A549 (cell line): ENCODE data around the gene UTP18. TPM values are rescaled to one million over a fixed set of nuclear protein-coding genes. Genes with fewer than 3 reads are reported as not detected.
"Not testable (repeated sequence)": the region's sequence is repeated elsewhere in the genome, so short reads cannot be mapped to it uniquely, and the experiment has no call there.

Experiments
- ATAC-seq, 2 experiments: fragments of 200-7000 bp in 1 of 2; fragments of >200 bp in 1 of 2; cut with Nextera tagmentation in 1 of 2; cut with Tn5 transposase in 1 of 2; 3 replicates each; pipeline versions ENCODE4 v1.8.0 to v1.9.1; 2018 to 2020; ENCODE audit warnings: mild to moderate bottlenecking in 1 of 2, moderate library complexity in 1 of 2
- CTCF ChIA-PET: fragments of 300-600 bp; sonication (Branson Sonifier 250); formaldehyde crosslinking; extraction: SDS; loops from one replicate; lab custom pipeline; 2021; ENCODE audit warnings: antibody characterized with exemption, inconsistent platforms; lab: Yijun Ruan, JAX
- POLR2A ChIA-PET: fragments of 350-600 bp; formaldehyde crosslinking; extraction: SDS; loops from one replicate; lab custom pipeline; 2021; ENCODE audit warnings: antibody characterized with exemption, inconsistent platforms; lab: Yijun Ruan, JAX
- DNase-seq, 2 experiments: peaks; one replicate each; pipeline versions ENCODE4 v3.0.0 to v3.0.0-alpha.2; 2011 to 2016; ENCODE audit warnings: low read depth in 1 of 2, low spot score in 1 of 2
- FAIRE-seq: peaks from 2 replicates; lab custom pipeline; 2011; peaks lifted over from hg19 to GRCh38; lab: Jason Lieb, UNC
- H3K27ac ChIP-seq, 2 experiments: fragments of >200 bp; sonication (Bioruptor Twin); formaldehyde crosslinking; 3 replicates each; pipeline ENCODE4 v1.5.1; 2016 to 2017
- H3K4me1 ChIP-seq: fragments of >200 bp; sonication (Bioruptor Twin); formaldehyde crosslinking; 3 replicates; pipeline ENCODE4 v1.6.1; 2016
- H3K4me2 ChIP-seq: fragments of >200 bp; sonication (Bioruptor Twin); formaldehyde crosslinking; 3 replicates; pipeline ENCODE4 v1.6.1; 2016
- H3K4me3 ChIP-seq: fragments of >200 bp; sonication (Bioruptor Twin); formaldehyde crosslinking; 3 replicates; pipeline ENCODE4 v1.5.1; 2016
- H3K9me3 ChIP-seq: fragments of >200 bp; sonication (Bioruptor Twin); formaldehyde crosslinking; 3 replicates; pipeline ENCODE4 v1.6.1; 2016
- CBX2 ChIP-seq: fragments of 200-600 bp; sonication (generic); IDR thresholded peaks from 2 replicates; pipeline ENCODE4 v1.6.1; 2016; ENCODE audit warnings: low read depth, mild to moderate bottlenecking, borderline replicate concordance
- CHD2 ChIP-seq: fragments of 150-350 bp; IDR thresholded peaks from 2 replicates; pipeline ENCODE4 v1.6.1; 2014; ENCODE audit warnings: low read length; ENCODE audit not compliant: partially characterized antibody
- EHF ChIP-seq: fragments of 250-450 bp; sonication (Bioruptor Pico); IDR thresholded peaks from 2 replicates; pipeline ENCODE4 v1.5.0; 2020; ENCODE audit warnings: mild to moderate bottlenecking
- EP300 ChIP-seq, 2 experiments: fragments of >200 bp; sonication (Bioruptor Twin); formaldehyde crosslinking; IDR thresholded peaks; 2 replicates in 1 of 2; 3 replicates in 1 of 2; pipeline ENCODE4 v1.6.1; 2016 to 2017
- ESRRA ChIP-seq: fragments of 150-350 bp; IDR thresholded peaks from 2 replicates; pipeline ENCODE4 v1.6.1; 2014; ENCODE audit warnings: mild to moderate bottlenecking, low read length, borderline replicate concordance
- FOSB ChIP-seq: fragments of 250-450 bp; sonication (Bioruptor Pico); IDR thresholded peaks from 2 replicates; pipeline ENCODE4 v1.5.0; 2020; ENCODE audit warnings: mild to moderate bottlenecking, moderate library complexity
- KDM5A ChIP-seq: fragments of 200-600 bp; sonication (generic); IDR thresholded peaks from 2 replicates; pipeline ENCODE4 v1.6.1; 2016; ENCODE audit warnings: antibody characterized with exemption, mild to moderate bottlenecking
- MAFK ChIP-seq: fragments of 450-650 bp; IDR thresholded peaks from 2 replicates; pipeline ENCODE4 v1.6.1; 2014; ENCODE audit not compliant: partially characterized antibody
- MAZ ChIP-seq: fragments of 150-350 bp; IDR thresholded peaks from 2 replicates; pipeline ENCODE4 v1.6.1; 2014; ENCODE audit warnings: antibody characterized with exemption, low read depth, low read length, borderline replicate concordance
- PBX3 ChIP-seq: IDR thresholded peaks from 2 replicates; pipeline ENCODE4 v1.6.1; 2012
- PHF8 ChIP-seq: fragments of 200-600 bp; sonication (generic); IDR thresholded peaks from 2 replicates; pipeline ENCODE4 v1.6.1; 2016; ENCODE audit warnings: low read depth, mild to moderate bottlenecking, antibody characterized with exemption, moderate library complexity, borderline replicate concordance
- RCOR1 ChIP-seq: fragments of 150-350 bp; IDR thresholded peaks from 2 replicates; pipeline ENCODE4 v1.6.1; 2014; ENCODE audit warnings: antibody characterized with exemption, low read length, low read depth
- RFX5 ChIP-seq: fragments of 450-650 bp; IDR thresholded peaks from 2 replicates; pipeline ENCODE4 v1.7.1; 2014; ENCODE audit warnings: antibody characterized with exemption, mild to moderate bottlenecking, moderate library complexity
- RNF2 ChIP-seq: fragments of 200-600 bp; sonication (generic); IDR thresholded peaks from 2 replicates; pipeline ENCODE4 v1.6.1; 2016; ENCODE audit warnings: low read depth, mild to moderate bottlenecking, antibody characterized with exemption, moderate library complexity, borderline replicate concordance
- USF2 ChIP-seq: fragments of 450-650 bp; IDR thresholded peaks from 2 replicates; pipeline ENCODE4 v1.6.1; 2014; ENCODE audit warnings: antibody characterized with exemption
- ZC3H11A ChIP-seq: fragments of 450-650 bp; IDR thresholded peaks from 2 replicates; pipeline ENCODE4 v1.6.1; 2014; ENCODE audit warnings: antibody characterized with exemption, mild to moderate bottlenecking
- ZFP36 ChIP-seq: fragments of 450-650 bp; IDR thresholded peaks from 2 replicates; pipeline ENCODE4 v1.6.1; 2014; ENCODE audit warnings: borderline replicate concordance; ENCODE audit not compliant: partially characterized antibody
- ZSCAN20 ChIP-seq: fragments of 250-450 bp; sonication (Bioruptor Pico); IDR thresholded peaks from 2 replicates; pipeline ENCODE4 v1.8.0; 2022; ENCODE audit warnings: mild to moderate bottlenecking, moderate library complexity
- WGBS: methylation state at CpG from one replicate; pipeline ENCODE4 v1.1.6; 2017; ENCODE audit errors: missing lambda C conversion rate; 5-methylcytosine and 5-hydroxymethylcytosine counted together
- polyA plus RNA-seq, 4 experiments: library from polyadenylated mRNA; depleted of rRNA in 3 of 4; stranded (reverse); fragments of >200 nt; fragmentation: RNase III in 1 of 4; extraction: RNeasy Plus Mini Kit Qiagen cat#74134 plus additional on column Dnase treatment in 1 of 4; gene quantifications; 2 replicates in 3 of 4; 3 replicates in 1 of 4; pipeline ENCODE4 v1.2.3, GENCODE V29; 2011 to 2017
- TF ChIP-seq, protein P1 (sequence below): fragments of >200 bp; sonication (Bioruptor Twin); formaldehyde crosslinking; IDR thresholded peaks from 3 replicates; pipeline ENCODE4 v1.6.1; 2016

Gene UTP18
- polyA plus RNA-seq, 2 of the 4 experiments (the other 2 are of a cell fraction), result 79.1 to 96.7 TPM

GRCh38 chr17:51259564-51260236, 646 bp upstream of the UTP18 start, which contains the start of gene MBTD1 (continued):
- no peak for TF ChIP-seq USF2
- no peak for TF ChIP-seq MAFK
- peak; percentile 55; the same call in 1 of the 2 replicates for TF ChIP-seq PHF8
- TF ChIP-seq CHD2, result peak; percentile 25

DNA sequence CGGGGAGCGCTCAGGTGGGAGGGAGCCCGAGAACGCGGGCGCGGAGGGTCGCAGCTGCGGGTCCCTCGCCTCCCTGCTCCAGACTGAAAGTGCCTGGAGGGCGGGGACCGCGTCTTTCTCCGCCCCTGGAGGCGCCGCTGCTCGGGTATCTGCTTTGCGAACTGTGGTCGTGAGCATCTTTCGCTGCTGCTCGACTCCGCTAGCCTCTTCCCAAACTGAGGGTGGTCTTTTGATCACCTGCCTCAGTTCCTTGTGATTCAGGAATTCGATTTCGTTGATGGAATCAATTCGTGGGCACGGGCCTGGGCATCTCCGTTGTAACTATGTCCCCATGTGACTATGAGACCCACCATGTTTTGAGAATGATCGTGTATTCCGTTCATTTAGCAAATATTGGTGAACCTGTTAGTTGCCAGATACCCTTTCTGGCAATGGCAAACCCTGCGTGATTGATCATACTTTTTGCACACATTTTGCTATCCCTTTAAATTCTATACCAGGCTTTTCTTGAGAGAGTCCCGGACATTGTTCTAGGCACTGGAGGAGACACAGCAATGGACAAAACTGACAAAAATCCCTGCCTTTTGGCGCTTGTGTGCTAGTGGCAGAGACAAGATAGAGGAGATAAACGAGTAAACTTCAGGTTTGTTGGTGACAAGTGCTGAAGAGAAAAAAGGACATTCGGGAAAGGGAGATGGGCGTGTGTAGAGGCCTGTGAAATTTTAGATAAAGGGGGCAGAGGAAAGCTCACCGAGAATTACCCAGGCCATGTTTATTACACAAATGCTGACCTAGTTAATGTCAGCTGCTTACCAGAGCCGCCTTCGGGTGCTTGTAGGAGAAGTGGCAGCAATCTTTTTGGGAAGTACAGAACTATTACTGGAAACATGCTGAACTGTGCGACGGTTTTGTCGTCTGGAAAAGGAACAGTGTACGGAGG, 948 bp downstream of the UTP18 start:
- Histone ChIP-seq H3K4me1 (peaks cover 52% of the 10 kb centered on the region), H3K9me3 (no peaks in the 10 kb centered on the region)
- FAIRE-seq, result no peak

DNA sequence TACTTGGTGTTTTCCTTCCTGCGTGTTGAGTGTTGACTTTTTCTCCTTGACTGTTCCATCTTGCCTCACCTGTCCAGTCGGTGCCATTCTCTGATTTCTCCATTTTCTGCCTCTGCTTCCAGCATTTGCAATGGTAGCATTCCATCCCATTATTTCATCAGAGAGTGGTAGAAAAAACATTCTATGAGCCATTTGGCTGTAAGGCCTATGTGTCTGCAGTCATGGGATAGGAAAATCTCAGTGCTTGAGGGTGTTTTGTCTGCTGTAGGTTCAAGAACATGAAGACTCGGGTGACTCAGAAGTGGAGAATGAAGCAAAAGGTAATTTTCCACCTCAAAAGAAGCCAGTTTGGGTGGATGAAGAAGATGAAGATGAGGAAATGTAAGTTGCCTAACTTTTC, 2.7 kb downstream of the UTP18 start:
- ChIA-PET CTCF (interaction anchor here (0.6 kb wide), 1 partner anchor 10 kb away, joined by 3 read pairs; no protein-coding TSS in a partner anchor), POLR2A (no interaction called here)
- H3K27ac ChIP-seq, result no peak overlapping the region
- no peak overlapping the region for H3K4me3 ChIP-seq
- peak overlapping the region; percentile 97 for H3K4me2 ChIP-seq
- peaks cover 38% of the 10 kb centered on the region for H3K4me1 ChIP-seq
- no peaks in the 10 kb centered on the region for H3K9me3 ChIP-seq
- ATAC-seq (no peak), DNase-seq (no peak), FAIRE-seq (no peak)
- no peak for TF ChIP-seq KDM5A
- no peak for TF ChIP-seq MAFK
- no peak for TF ChIP-seq EHF
- no peak for TF ChIP-seq PBX3
- WGBS, result 91% methylated on average over 3 of the region's 3 CpGs

More for the DNA sequence above, 948 bp downstream of the UTP18 start:
- POLR2A ChIA-PET, result interaction anchor here (0.6 to 1.6 kb wide), 8 partner anchors 8 to 140 kb away, joined by 3 to 8 read pairs (median 4); partner anchors contain the start of genes NME2 and SPAG9
- peak overlapping the region; percentile 90 for H3K4me3 ChIP-seq
- peak in 1 of 2 experiments; percentile 8; a peak in 1 of 6 replicates for ATAC-seq
- peak overlapping the region; percentile 97 to 98 for H3K27ac ChIP-seq
- H3K4me2 ChIP-seq, result peak overlapping the region; percentile 97
- 19% methylated on average over 39 of the region's 42 CpGs for WGBS
- TF ChIP-seq KDM5A (no peak), PBX3 (no peak), USF2 (no peak; the same call in 1 of the 2 replicates), FOSB (CRISPR knock-in tag) (no peak), PHF8 (no peak), CBX2 (no peak), RFX5 (no peak), RNF2 (no peak), MAZ (no peak), ZFP36 (no peak), ESRRA (no peak), ZSCAN20 (no peak), EP300 (IDR thresholded peaks at IDR 0.05) (no peak), RCOR1 (no peak), CHD2 (no peak), ZC3H11A (no peak)
- TF ChIP-seq, protein P1, sequence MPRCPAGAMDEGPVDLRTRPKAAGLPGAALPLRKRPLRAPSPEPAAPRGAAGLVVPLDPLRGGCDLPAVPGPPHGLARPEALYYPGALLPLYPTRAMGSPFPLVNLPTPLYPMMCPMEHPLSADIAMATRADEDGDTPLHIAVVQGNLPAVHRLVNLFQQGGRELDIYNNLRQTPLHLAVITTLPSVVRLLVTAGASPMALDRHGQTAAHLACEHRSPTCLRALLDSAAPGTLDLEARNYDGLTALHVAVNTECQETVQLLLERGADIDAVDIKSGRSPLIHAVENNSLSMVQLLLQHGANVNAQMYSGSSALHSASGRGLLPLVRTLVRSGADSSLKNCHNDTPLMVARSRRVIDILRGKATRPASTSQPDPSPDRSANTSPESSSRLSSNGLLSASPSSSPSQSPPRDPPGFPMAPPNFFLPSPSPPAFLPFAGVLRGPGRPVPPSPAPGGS, result no peak
- CTCF ChIA-PET, result interaction anchor here (0.6 to 1.4 kb wide), 3 partner anchors 9 to 21 kb away, joined by 3 read pairs; no protein-coding TSS in a partner anchor
- peak in 1 of 2 experiments; percentile 58 for DNase-seq

- H3K27ac ChIP-seq, POLR2A ChIA-PET, CTCF ChIA-PET, H3K4me3 ChIP-seq, H3K9me3 ChIP-seq, DNase-seq, H3K4me2 ChIP-seq, FAIRE-seq, ATAC-seq: not testable (repeated sequence)
- H3K4me1 ChIP-seq, result peaks cover 29% of the 10 kb centered on the region; the same call in 2 of the 3 replicates
- WGBS, result 74% methylated on average over 4 of the region's 4 CpGs
Observed at GRCh38 chr17:51264466-51264865, 4.1 kb downstream of the UTP18 start.
